NCI-H1105 (cell line): ENCODE data around the gene CD248.

ENCODE experiments used
- DNase-seq: peaks from one replicate; lab custom pipeline; 2025; lab: John Stamatoyannopoulos, UW

Gene CD248

GRCh38 chr11:66340596-66341501 lies 24.0 kb upstream of the CD248 start:
- no peak for DNase-seq

GRCh38 chr11:66339686-66340483 lies 23.0 kb upstream of the CD248 start:
- no peak for DNase-seq

- no peak for DNase-seq
These were observed 22.4 kb upstream of the CD248 start for GRCh38 chr11:66339162-66339675.

- no peak for DNase-seq
These were observed 21.7 kb upstream of the CD248 start for GRCh38 chr11:66338276-66339161.

- no peak for DNase-seq
These were observed 20.5 kb upstream of the CD248 start for GRCh38 chr11:66337103-66337899.

GRCh38 chr11:66336234-66337102 lies 19.6 kb upstream of the CD248 start, which contains the start of gene RIN1:
Gene RIN1 (minus strand): TSS chr11:66336434. CDS start chr11:66336402, 32 bp downstream.
- DNase-seq: peak; percentile 62

GRCh38 chr11:66335531-66336233 lies 18.8 kb upstream of the CD248 start:
- DNase-seq: no peak

GRCh38 chr11:66334605-66335442 lies 18.0 kb upstream of the CD248 start:
- no peak for DNase-seq

GRCh38 chr11:66333896-66334604 lies 17.2 kb upstream of the CD248 start:
- no peak for DNase-seq

- DNase-seq: no peak
These were observed 16.5 kb upstream of the CD248 start for GRCh38 chr11:66333220-66333877.

- DNase-seq: no peak
These were observed 15.8 kb upstream of the CD248 start for GRCh38 chr11:66332371-66333219.

- DNase-seq: no peak
These were observed 14.9 kb upstream of the CD248 start for GRCh38 chr11:66331542-66332370.

GRCh38 chr11:66330931-66331330 lies 14.1 kb upstream of the CD248 start:
- DNase-seq: no peak

GRCh38 chr11:66329165-66329673 lies 12.4 kb upstream of the CD248 start:
- DNase-seq: no peak
